ENCODE data around the gene SLC8A1. TPM values are rescaled to one million over a fixed set of nuclear protein-coding genes. Genes with fewer than 3 reads are reported as not detected.

The SLC8A1 gene
- total RNA-seq, 1 donor: 82.9 TPM

- no peak for DNase-seq (ENCODE audit: insufficient read length, low spot score, missing footprints)
- TF ChIP-seq CTCF (IDR thresholded peaks at IDR 0.05; ENCODE audit: extremely low read depth, low read depth, low read length): no peak
- Histone ChIP-seq H3K27me3 (ENCODE audit: insufficient read depth, low read length) (no peaks in the 10 kb centered on the region), H3K9me3 (ENCODE audit: low read depth, low read length) (no peaks in the 10 kb centered on the region), H3K4me3 (ENCODE audit: insufficient read depth, low read length) (no peak overlapping the region), H3K36me3 (ENCODE audit: insufficient read depth, low read length) (no peaks in the 10 kb centered on the region), H3K79me2 (ENCODE audit: insufficient read depth, low read length) (peaks cover 19% of the 10 kb centered on the region), H3K4me2 (ENCODE audit: insufficient read depth, low read length) (no peak overlapping the region), H3K27ac (ENCODE audit: low read depth, low read length) (no peak overlapping the region), H3K4me1 (ENCODE audit: insufficient read depth, low read length) (peaks cover 42% of the 10 kb centered on the region), H4K20me1 (ENCODE audit: insufficient read depth, low read length) (no peaks in the 10 kb centered on the region), H2AFZ (ENCODE audit: low read length) (no peak overlapping the region)
Observed at GRCh38 chr2:40374543-40375240, 77.2 kb downstream of the SLC8A1 start.

- Histone ChIP-seq H3K9me3 (ENCODE audit: low read depth, low read length) (no peaks in the 10 kb centered on the region), H3K4me3 (ENCODE audit: insufficient read depth, low read length) (no peak overlapping the region), H3K27ac (ENCODE audit: low read depth, low read length) (peak overlapping the region; percentile 96), H3K4me1 (ENCODE audit: insufficient read depth, low read length) (peaks cover 46% of the 10 kb centered on the region), H3K36me3 (ENCODE audit: insufficient read depth, low read length) (no peaks in the 10 kb centered on the region), H2AFZ (ENCODE audit: low read length) (no peak overlapping the region), H3K79me2 (ENCODE audit: insufficient read depth, low read length) (peaks cover 22% of the 10 kb centered on the region), H3K4me2 (ENCODE audit: insufficient read depth, low read length) (peak overlapping the region; percentile 43), H4K20me1 (ENCODE audit: insufficient read depth, low read length) (no peaks in the 10 kb centered on the region), H3K27me3 (ENCODE audit: insufficient read depth, low read length) (no peaks in the 10 kb centered on the region)
- no peak for DNase-seq (ENCODE audit: insufficient read length, low spot score, missing footprints)
- TF ChIP-seq CTCF (IDR thresholded peaks at IDR 0.05; ENCODE audit: extremely low read depth, low read depth, low read length): no peak
Observed at GRCh38 chr2:40373111-40373510, 78.8 kb downstream of the SLC8A1 start.

GRCh38 chr2:40372283-40372985 is 79.5 kb downstream of the SLC8A1 start:
- peaks cover 52% of the 10 kb centered on the region for H3K4me1 ChIP-seq (ENCODE audit: insufficient read depth, low read length)
- peak overlapping the region; percentile 96 for H3K27ac ChIP-seq (ENCODE audit: low read depth, low read length)
- H3K79me2 ChIP-seq (ENCODE audit: insufficient read depth, low read length): peaks cover 24% of the 10 kb centered on the region
- no peaks in the 10 kb centered on the region for H3K9me3 ChIP-seq (ENCODE audit: low read depth, low read length)
- H3K4me2 ChIP-seq (ENCODE audit: insufficient read depth, low read length): peak overlapping the region; percentile 43
- DNase-seq (ENCODE audit: insufficient read length, low spot score, missing footprints): no peak
- no peaks in the 10 kb centered on the region for H3K36me3 ChIP-seq (ENCODE audit: insufficient read depth, low read length)
- TF ChIP-seq CTCF (IDR thresholded peaks at IDR 0.05; ENCODE audit: extremely low read depth, low read depth, low read length): no peak
- no peaks in the 10 kb centered on the region for H4K20me1 ChIP-seq (ENCODE audit: insufficient read depth, low read length)
- no peaks in the 10 kb centered on the region for H3K27me3 ChIP-seq (ENCODE audit: insufficient read depth, low read length)
- peak overlapping the region; percentile 7 for H2AFZ ChIP-seq (ENCODE audit: low read length)
- H3K4me3 ChIP-seq (ENCODE audit: insufficient read depth, low read length): no peak overlapping the region

Data from osteoblast (primary cell).